ENCODE measurements around the gene SLC4A9. TPM values are rescaled to one million over a fixed set of nuclear protein-coding genes. Genes with fewer than 3 reads are reported as not detected.

The SLC4A9 gene
- total RNA-seq, 2 experiments from 2014 or later, result not detected

GRCh38 chr5:140365941-140366340 is 5.9 kb downstream of the SLC4A9 start:
- H3K9me3 ChIP-seq (ENCODE audit: control insufficient read depth in 1 of 2, insufficient read depth in 1 of 2, low read length in 2 of 2), result no peaks in the 10 kb centered on the region
- no peaks in the 10 kb centered on the region for H3K36me3 Mint-ChIP-seq (ENCODE audit: low read depth)
- intact Hi-C loops (cut with DNase I, micrococcal nuclease), result no loop called here
- H3K27me3 Mint-ChIP-seq, result no peaks in the 10 kb centered on the region
- no peak overlapping the region for H3K27ac Mint-ChIP-seq
- H3K27me3 ChIP-seq (ENCODE audit: control insufficient read depth in 1 of 2, insufficient read depth in 2 of 2, low read length in 2 of 2), result no peaks in the 10 kb centered on the region
- peaks cover 12% of the 10 kb centered on the region for H3K4me1 ChIP-seq (ENCODE audit: insufficient read depth, low read length)
- no peak overlapping the region for H3K4me3 ChIP-seq (ENCODE audit: low read length)
- POLR2A ChIA-PET, result no interaction called here
- peaks cover 6% of the 10 kb centered on the region for H3K4me1 Mint-ChIP-seq (ENCODE audit: low read depth)
- H3K4me3 Mint-ChIP-seq, result no peak overlapping the region
- no peak for DNase-seq
- H3K9me3 Mint-ChIP-seq, result no peaks in the 10 kb centered on the region
- H3K27ac ChIP-seq (ENCODE audit: low read depth in 1 of 2, low read length in 2 of 2), result no peak overlapping the region
- TF ChIP-seq CTCF (IDR thresholded peaks at IDR 0.05), result no peak
- CTCF ChIA-PET, result interaction anchor here (1.6 kb wide), 1 partner anchor 121 kb away, joined by 4 read pairs; no protein-coding TSS in a partner anchor
- ATAC-seq (ENCODE audit: poor library complexity), result no peak
- H3K36me3 ChIP-seq (ENCODE audit: insufficient read depth, low read length), result no peaks in the 10 kb centered on the region

- no peaks in the 10 kb centered on the region for H3K36me3 ChIP-seq (ENCODE audit: insufficient read depth, low read length)
- H3K4me1 ChIP-seq (ENCODE audit: insufficient read depth, low read length), result peaks cover 12% of the 10 kb centered on the region
- POLR2A ChIA-PET, result no interaction called here
- CTCF ChIA-PET, result interaction anchor here (1.5 to 1.6 kb wide), 2 partner anchors 122 kb away, joined by 3 to 4 read pairs; no protein-coding TSS in a partner anchor
- ATAC-seq (ENCODE audit: poor library complexity), result no peak
- H3K9me3 ChIP-seq (ENCODE audit: control insufficient read depth in 1 of 2, insufficient read depth in 1 of 2, low read length in 2 of 2), result no peaks in the 10 kb centered on the region
- H3K27me3 ChIP-seq (ENCODE audit: control insufficient read depth in 1 of 2, insufficient read depth in 2 of 2, low read length in 2 of 2), result no peaks in the 10 kb centered on the region
- DNase-seq, result no peak
- no peak overlapping the region for H3K27ac ChIP-seq (ENCODE audit: low read depth in 1 of 2, low read length in 2 of 2)
- H3K4me1 Mint-ChIP-seq (ENCODE audit: low read depth), result peaks cover 6% of the 10 kb centered on the region
- H3K27me3 Mint-ChIP-seq, result no peaks in the 10 kb centered on the region
- no peak overlapping the region for H3K4me3 Mint-ChIP-seq
- H3K27ac Mint-ChIP-seq, result no peak overlapping the region
- no peaks in the 10 kb centered on the region for H3K36me3 Mint-ChIP-seq (ENCODE audit: low read depth)
- TF ChIP-seq CTCF (IDR thresholded peaks at IDR 0.05), result no peak
- intact Hi-C loops (cut with DNase I, micrococcal nuclease), result no loop called here
- no peak overlapping the region for H3K4me3 ChIP-seq (ENCODE audit: low read length)
- H3K9me3 Mint-ChIP-seq, result no peaks in the 10 kb centered on the region
These were observed 6.7 kb downstream of the SLC4A9 start for GRCh38 chr5:140366589-140367255.

GRCh38 chr5:140367256-140368013 is 7.4 kb downstream of the SLC4A9 start:
- Histone ChIP-seq H3K36me3 (ENCODE audit: insufficient read depth, low read length) (no peaks in the 10 kb centered on the region), H3K27ac (ENCODE audit: low read depth in 1 of 2, low read length in 2 of 2) (no peak overlapping the region), H3K4me1 (ENCODE audit: insufficient read depth, low read length) (peaks cover 12% of the 10 kb centered on the region), H3K27me3 (ENCODE audit: control insufficient read depth in 1 of 2, insufficient read depth in 2 of 2, low read length in 2 of 2) (no peaks in the 10 kb centered on the region), H3K4me3 (ENCODE audit: low read length) (no peak overlapping the region), H3K9me3 (ENCODE audit: control insufficient read depth in 1 of 2, insufficient read depth in 1 of 2, low read length in 2 of 2) (no peaks in the 10 kb centered on the region)
- H3K36me3 Mint-ChIP-seq (ENCODE audit: low read depth), result no peaks in the 10 kb centered on the region
- H3K4me3 Mint-ChIP-seq, result no peak overlapping the region
- ATAC-seq (ENCODE audit: poor library complexity), result no peak
- intact Hi-C loops (cut with DNase I, micrococcal nuclease), result no loop called here
- H3K27ac Mint-ChIP-seq, result no peak overlapping the region
- no peak for DNase-seq
- POLR2A ChIA-PET, result no interaction called here
- peaks cover 6% of the 10 kb centered on the region for H3K4me1 Mint-ChIP-seq (ENCODE audit: low read depth)
- TF ChIP-seq CTCF (IDR thresholded peaks at IDR 0.05), result no peak
- H3K9me3 Mint-ChIP-seq, result no peaks in the 10 kb centered on the region
- CTCF ChIA-PET, result interaction anchor here (1.5 kb wide), 1 partner anchor 123 kb away, joined by 3 read pairs; no protein-coding TSS in a partner anchor
- no peaks in the 10 kb centered on the region for H3K27me3 Mint-ChIP-seq

Measured in CD4-positive, alpha-beta T cell (primary cell).